Muscle of leg (tissue), 11 donors: ENCODE results near the gene GRIK3. TPM values are rescaled to one million over a fixed set of nuclear protein-coding genes. Genes with fewer than 3 reads are reported as not detected.

Experiments used
- DNase-seq: peaks from one replicate; pipeline ENCODE4 v3.0.0; 2013
- H3K27ac ChIP-seq: one replicate; pipeline ENCODE4 v1.5.1; 2013; ENCODE audit warnings: mild to moderate bottlenecking, low read length, control low read depth
- H3K27me3 ChIP-seq: one replicate; pipeline ENCODE4 v1.6.1; 2013; ENCODE audit warnings: low read length; ENCODE audit not compliant: control insufficient read depth, insufficient read depth
- H3K36me3 ChIP-seq: one replicate; pipeline ENCODE4 v1.6.1; 2013; ENCODE audit warnings: low read length; ENCODE audit not compliant: control insufficient read depth, insufficient read depth
- H3K4me1 ChIP-seq: one replicate; pipeline ENCODE4 v1.6.1; 2013; ENCODE audit warnings: low read length; ENCODE audit not compliant: control insufficient read depth, insufficient read depth
- H3K4me3 ChIP-seq: one replicate; pipeline ENCODE4 v1.5.1; 2013; ENCODE audit warnings: low read length, control low read depth
- H3K9me3 ChIP-seq: replicated peaks from 2 replicates; pipeline ENCODE4 v1.6.1; 2013; ENCODE audit warnings: low read depth, low read length; ENCODE audit not compliant: control insufficient read depth
- WGBS: methylation state at CpG from one replicate; pipeline ENCODE4 v1.1.5; 2013; ENCODE audit warnings: missing lambda C conversion rate; ENCODE audit not compliant: insufficient coverage; 5-methylcytosine and 5-hydroxymethylcytosine counted together
- polyA plus RNA-seq, 8 donors: library from polyadenylated mRNA; unstranded; fragments of 120-200 nt; gene quantifications; one replicate each; pipeline versions ENCODE4 v1.2.1 to v1.2.3, GENCODE V29; 2013; ENCODE audit warnings: inconsistent platforms in 1 of 8, low replicate concordance in 1 of 8; ENCODE audit not compliant: insufficient read length in 8 of 8, insufficient read depth in 1 of 8
- total RNA-seq: library from RNA; stranded (reverse); fragments of 120-200 nt; gene quantifications from one replicate; pipeline ENCODE4 v1.2.4, GENCODE V29; 2013

The GRIK3 gene
- total and polyA plus RNA-seq, 9 donors: 0.44 to 3.3 (median 1.1) TPM

DNA sequence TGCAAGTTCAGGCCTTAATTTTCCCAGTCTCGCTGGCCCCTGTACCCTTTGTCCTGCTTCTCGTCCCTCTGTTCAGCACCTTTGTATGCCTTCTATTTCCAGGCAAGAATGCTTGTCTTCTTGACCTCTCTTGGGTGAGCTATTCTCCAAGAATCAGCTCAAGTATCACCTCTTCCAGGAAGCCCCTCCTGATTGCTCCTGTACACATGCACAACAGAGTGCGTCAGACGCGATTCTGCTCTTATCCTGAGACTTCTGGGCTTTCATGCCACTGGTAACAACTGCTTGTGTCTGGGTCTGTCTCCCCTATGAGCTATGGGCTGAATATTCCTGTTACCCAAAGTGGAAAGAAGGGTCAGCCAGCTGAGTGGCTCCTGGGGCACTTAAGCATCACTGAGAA lies 170.8 kb downstream of the GRIK3 start:
- no peak for DNase-seq
- H3K27ac ChIP-seq: no peak overlapping the region
- H3K36me3 ChIP-seq: no peaks in the 10 kb centered on the region
- H3K4me1 ChIP-seq: no peaks in the 10 kb centered on the region
- no peak overlapping the region for H3K4me3 ChIP-seq
- H3K9me3 ChIP-seq: no peaks in the 10 kb centered on the region
- 86% methylated on average over 2 of the region's 5 CpGs for WGBS
- H3K27me3 ChIP-seq: peaks cover 11% of the 10 kb centered on the region

DNA sequence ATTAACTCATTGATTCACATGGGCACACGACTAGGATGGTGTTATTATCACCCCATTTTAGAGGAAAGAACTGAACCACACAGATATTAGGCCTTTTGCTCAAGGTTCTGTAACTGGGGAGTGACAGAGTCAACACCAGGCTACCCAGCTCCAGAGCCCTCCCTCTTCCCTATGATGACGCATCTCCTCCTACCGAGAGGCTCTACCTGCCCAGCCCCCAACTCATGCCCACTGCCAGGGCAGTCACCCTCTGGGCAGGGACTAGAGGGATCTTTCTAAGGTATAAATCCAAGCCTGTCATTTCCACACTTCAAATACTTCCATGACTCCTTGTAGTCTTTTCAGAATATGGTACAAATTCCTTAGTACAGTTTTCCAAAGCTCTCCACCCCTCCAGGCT lies 171.3 kb downstream of the GRIK3 start:
- H3K27me3 ChIP-seq: peaks cover 11% of the 10 kb centered on the region
- H3K27ac ChIP-seq: no peak overlapping the region
- DNase-seq: no peak
- H3K4me3 ChIP-seq: no peak overlapping the region
- H3K4me1 ChIP-seq: no peaks in the 10 kb centered on the region
- H3K36me3 ChIP-seq: no peaks in the 10 kb centered on the region
- no peaks in the 10 kb centered on the region for H3K9me3 ChIP-seq
- WGBS: 40% methylated on average over 1 of the region's 3 CpGs

DNA sequence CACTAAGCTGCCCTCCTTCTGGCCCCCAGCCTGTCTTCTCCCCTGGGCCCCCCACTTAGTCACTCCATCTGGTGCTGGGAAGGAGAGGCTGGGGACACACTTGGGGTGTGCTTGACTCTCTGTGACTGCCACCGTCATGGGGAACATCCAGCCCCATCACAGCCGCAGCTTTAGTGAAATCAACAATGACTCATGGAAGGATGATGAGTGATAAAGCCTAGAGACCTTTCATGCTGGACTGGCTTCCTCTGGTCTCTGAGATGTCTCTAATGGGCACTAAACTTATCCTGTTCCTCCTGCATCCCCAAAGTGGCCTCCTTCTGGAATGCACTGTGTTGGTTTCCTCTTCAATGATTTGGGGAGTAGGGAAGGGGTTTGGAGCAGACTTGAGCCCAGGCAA lies 172.9 kb downstream of the GRIK3 start:
- Histone ChIP-seq H3K4me1 (no peaks in the 10 kb centered on the region), H3K9me3 (no peaks in the 10 kb centered on the region), H3K4me3 (no peak overlapping the region), H3K27me3 (peaks cover 15% of the 10 kb centered on the region), H3K27ac (no peak overlapping the region), H3K36me3 (no peaks in the 10 kb centered on the region)
- WGBS: 72% methylated on average over 2 of the region's 2 CpGs
- no peak for DNase-seq

DNA sequence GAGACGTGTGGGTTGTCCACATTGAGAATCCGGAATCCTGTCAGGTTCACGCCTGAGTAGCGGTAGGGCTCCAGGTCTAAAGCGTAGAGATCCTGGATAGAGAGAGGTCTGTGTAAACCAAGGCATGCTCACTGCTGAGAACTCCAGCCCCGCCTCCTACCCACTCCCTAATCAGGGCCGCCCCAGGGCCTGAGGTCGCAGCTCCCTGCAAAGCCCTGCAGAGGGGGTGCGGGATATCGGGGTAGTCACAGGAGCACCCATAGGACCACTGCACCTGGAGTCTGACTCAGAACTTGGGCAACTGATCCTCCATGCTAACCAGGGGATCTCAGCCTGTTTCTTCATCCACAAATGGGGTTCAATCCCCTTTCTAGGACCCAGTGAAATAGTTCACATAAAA lies 174.4 kb downstream of the GRIK3 start:
- H3K9me3 ChIP-seq: no peaks in the 10 kb centered on the region
- WGBS: 65% methylated on average over 7 of the region's 10 CpGs
- peaks cover 27% of the 10 kb centered on the region for H3K27me3 ChIP-seq
- H3K36me3 ChIP-seq: no peaks in the 10 kb centered on the region
- no peak for DNase-seq
- H3K27ac ChIP-seq: no peak overlapping the region
- H3K4me1 ChIP-seq: no peaks in the 10 kb centered on the region
- no peak overlapping the region for H3K4me3 ChIP-seq

DNA sequence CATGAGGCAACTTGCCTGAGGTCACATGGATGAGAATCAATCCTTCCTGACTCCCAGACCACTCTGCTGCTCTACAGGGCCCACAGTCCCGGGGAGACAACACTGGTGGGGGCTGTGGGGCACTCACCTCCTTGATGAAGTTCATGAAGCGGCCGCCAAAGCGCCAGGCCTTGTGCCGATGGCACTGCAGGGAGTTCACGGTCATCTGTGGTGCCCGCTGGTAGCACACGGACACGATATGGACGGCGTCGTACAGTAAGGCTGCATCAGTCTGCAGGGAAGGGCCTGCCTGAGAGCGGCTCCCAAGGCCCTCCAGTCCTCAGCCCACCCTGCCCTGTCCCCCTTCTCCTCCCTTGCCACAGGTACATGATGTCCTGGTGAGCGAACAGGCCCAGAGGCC lies 175.3 kb downstream of the GRIK3 start:
- peaks cover 27% of the 10 kb centered on the region for H3K27me3 ChIP-seq
- no peak overlapping the region for H3K27ac ChIP-seq
- 90% methylated on average over 13 of the region's 14 CpGs for WGBS
- no peak for DNase-seq
- H3K4me1 ChIP-seq: no peaks in the 10 kb centered on the region
- H3K9me3 ChIP-seq: no peaks in the 10 kb centered on the region
- no peaks in the 10 kb centered on the region for H3K36me3 ChIP-seq
- no peak overlapping the region for H3K4me3 ChIP-seq

DNA sequence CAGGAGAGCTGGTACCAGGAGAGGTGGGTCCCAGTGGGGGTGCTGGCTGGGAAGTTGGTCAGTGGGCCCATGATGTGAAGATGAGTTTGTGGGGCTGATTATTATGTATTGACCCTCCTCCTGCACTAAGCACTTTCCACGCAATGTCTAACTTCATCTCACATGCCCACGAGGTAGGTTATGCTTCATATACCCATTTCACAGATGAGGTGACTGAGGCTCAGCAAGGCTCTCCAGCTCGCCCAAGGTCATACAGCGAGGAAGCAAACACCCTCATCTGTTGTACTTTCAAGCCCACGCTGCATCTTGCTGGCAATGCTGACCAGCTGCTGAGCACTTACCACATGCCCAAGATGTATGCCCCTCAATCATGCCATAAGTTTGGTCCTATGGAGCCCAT lies 175.8 kb downstream of the GRIK3 start:
- WGBS: 92% methylated on average over 5 of the region's 5 CpGs
- Histone ChIP-seq H3K4me3 (no peak overlapping the region), H3K27me3 (peaks cover 27% of the 10 kb centered on the region), H3K9me3 (no peaks in the 10 kb centered on the region), H3K36me3 (no peaks in the 10 kb centered on the region), H3K27ac (no peak overlapping the region), H3K4me1 (no peaks in the 10 kb centered on the region)
- DNase-seq: no peak

DNA sequence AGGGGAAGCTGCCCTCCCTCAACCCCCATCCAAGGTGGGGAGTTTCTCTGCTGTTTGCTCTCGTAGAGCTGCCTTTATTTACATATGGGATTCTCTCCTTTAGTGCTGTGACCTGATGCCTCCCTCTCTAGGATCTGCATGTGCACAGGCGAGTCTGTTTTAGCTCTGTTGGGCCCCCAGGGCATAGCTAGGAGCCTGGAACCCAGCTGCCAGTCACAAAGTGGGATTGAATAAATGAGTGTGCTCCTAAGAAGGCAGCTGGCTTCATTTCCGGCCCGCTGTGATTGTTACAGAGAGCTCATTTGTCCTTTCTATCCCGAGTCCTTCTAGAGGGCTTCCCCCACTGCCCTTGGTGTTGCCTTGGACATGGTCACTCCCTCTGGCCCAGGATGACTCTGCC lies 176.6 kb downstream of the GRIK3 start:
- H3K9me3 ChIP-seq: no peaks in the 10 kb centered on the region
- 28% methylated on average over 3 of the region's 5 CpGs for WGBS
- H3K4me3 ChIP-seq: no peak overlapping the region
- no peaks in the 10 kb centered on the region for H3K36me3 ChIP-seq
- H3K27me3 ChIP-seq: peaks cover 29% of the 10 kb centered on the region
- no peak overlapping the region for H3K27ac ChIP-seq
- no peaks in the 10 kb centered on the region for H3K4me1 ChIP-seq
- DNase-seq: no peak

DNA sequence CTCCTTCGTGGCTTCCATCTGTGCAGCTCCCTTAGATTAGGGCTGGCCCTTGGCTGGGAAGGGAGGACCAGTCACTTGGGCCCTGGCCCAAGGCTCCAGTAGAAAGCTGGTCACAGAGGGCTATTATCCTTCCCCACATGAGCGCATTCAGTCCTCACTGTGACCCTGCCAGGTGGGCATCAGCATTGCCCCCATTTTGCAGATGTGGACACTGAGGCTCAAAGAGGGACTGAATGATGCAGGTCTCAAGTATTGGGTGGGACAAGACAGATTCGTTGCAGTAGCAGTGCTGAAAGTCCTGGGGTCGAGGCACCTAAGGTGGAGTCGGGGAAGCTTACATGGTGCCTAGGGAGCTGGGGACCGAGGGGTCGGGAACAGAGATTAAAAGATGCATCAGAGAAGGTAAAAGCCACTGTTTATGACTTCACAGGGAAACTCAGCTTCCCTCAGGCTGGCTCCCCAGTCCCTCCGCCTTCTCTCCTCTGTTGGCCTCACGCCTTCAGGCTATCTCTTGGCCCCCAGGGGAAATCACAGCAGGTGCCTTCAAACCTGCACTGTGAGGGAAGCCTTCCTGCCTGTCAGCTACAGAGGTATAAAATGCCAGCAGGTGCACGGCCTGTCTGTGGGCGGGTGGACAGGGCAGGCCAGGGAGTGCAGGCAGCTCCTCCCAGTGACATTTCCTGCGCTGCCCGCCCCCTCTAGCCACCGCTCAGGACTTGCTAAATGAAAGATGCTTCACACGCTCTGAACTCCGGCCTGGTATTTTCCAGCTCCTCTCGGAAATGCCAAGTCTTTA lies 178.4 kb downstream of the GRIK3 start:
- no peaks in the 10 kb centered on the region for H3K36me3 ChIP-seq
- H3K27ac ChIP-seq: no peak overlapping the region
- no peak overlapping the region for H3K4me3 ChIP-seq
- no peaks in the 10 kb centered on the region for H3K9me3 ChIP-seq
- no peaks in the 10 kb centered on the region for H3K4me1 ChIP-seq
- 28% methylated on average over 16 of the region's 17 CpGs for WGBS
- peaks cover 32% of the 10 kb centered on the region for H3K27me3 ChIP-seq
- no peak for DNase-seq

DNA sequence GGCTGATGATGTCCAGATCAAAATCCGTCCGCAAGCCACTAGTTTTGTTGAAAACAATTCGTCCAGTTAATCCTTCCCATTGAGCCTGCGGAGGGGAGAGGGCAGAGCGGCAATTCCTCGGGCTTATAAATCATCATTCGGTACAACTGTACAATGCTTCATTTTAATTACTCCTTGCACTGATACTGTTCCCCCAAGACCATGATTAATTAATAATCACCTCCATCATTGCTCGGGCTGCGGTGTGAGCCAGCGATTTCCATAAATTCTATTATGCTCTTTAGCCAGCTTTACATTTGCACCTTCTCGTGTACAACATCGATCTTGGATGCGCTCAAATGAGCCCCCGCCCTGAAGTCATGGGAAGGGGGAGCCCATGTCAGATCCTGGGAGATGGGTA lies 180.7 kb downstream of the GRIK3 start:
- Histone ChIP-seq H3K27me3 (peaks cover 42% of the 10 kb centered on the region), H3K9me3 (no peaks in the 10 kb centered on the region), H3K27ac (no peak overlapping the region), H3K36me3 (no peaks in the 10 kb centered on the region), H3K4me1 (no peaks in the 10 kb centered on the region), H3K4me3 (no peak overlapping the region)
- WGBS: 72% methylated on average over 8 of the region's 14 CpGs
- no peak for DNase-seq

DNA sequence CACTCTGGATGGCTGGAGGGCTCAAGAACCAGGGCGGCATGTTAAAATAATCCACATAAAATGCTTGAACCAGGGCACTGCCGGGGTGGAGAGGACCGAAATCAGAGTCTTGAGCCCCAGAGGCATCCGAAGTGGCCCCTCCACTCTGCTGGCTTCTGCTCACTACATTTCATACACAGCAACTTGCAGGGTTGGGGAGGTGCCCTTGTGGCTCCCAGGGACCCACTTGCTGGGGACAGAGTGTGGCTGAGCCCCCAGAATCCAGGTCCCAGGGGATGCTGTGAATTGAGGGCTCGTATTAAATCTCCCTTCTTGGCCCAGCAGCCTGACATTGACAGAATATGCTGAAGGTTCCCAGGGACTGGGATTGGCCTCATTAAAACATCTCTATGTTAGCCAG lies 181.7 kb downstream of the GRIK3 start:
- Histone ChIP-seq H3K27ac (no peak overlapping the region), H3K4me1 (no peaks in the 10 kb centered on the region), H3K27me3 (peaks cover 44% of the 10 kb centered on the region), H3K9me3 (no peaks in the 10 kb centered on the region), H3K4me3 (no peak overlapping the region), H3K36me3 (no peaks in the 10 kb centered on the region)
- DNase-seq: no peak
- 75% methylated on average over 1 of the region's 5 CpGs for WGBS

DNA sequence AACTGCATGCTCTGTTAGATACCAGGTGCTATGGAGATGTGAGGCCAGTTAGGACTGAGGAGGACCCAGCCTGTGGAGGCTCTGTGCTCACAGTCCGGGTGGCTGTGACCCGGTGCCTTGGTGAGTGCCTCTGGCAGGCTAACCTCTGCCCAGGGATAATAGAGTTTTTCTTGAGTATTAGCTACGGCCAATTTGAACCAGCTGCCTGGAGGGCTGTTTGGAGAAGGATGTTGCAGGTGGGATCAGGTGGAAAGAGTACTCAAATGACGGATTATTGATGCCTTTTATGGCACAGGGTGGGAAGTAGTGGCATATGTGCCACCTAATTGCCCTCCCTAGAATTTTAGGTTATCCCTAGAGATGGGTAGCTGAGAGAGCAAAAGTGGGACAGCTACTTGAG lies 182.7 kb downstream of the GRIK3 start:
- 58% methylated on average over 4 of the region's 4 CpGs for WGBS
- H3K27ac ChIP-seq: no peak overlapping the region
- H3K4me1 ChIP-seq: no peaks in the 10 kb centered on the region
- no peak overlapping the region for H3K4me3 ChIP-seq
- peaks cover 50% of the 10 kb centered on the region for H3K27me3 ChIP-seq
- DNase-seq: no peak
- H3K36me3 ChIP-seq: no peaks in the 10 kb centered on the region
- no peaks in the 10 kb centered on the region for H3K9me3 ChIP-seq
